Measurements from ENCODE around the gene RAD50. TPM values are rescaled to one million over a fixed set of nuclear protein-coding genes. Genes with fewer than 3 reads are reported as not detected.

Gene RAD50
- polyA plus RNA-seq, 1 experiment: 9.7 TPM

GRCh38 chr5:132655821-132656773 lies 99.3 kb downstream of the RAD50 start:
- ChIA-PET POLR2A (no interaction called here), CTCF (interaction anchor here (1.6 to 2.9 kb wide), 2 partner anchors 8 to 60 kb away, joined by 3 to 7 read pairs; no protein-coding TSS in a partner anchor)
- Histone ChIP-seq H3K36me3 (ENCODE audit: control insufficient read depth, insufficient read depth, low read length) (no peaks in the 10 kb centered on the region), H3K4me3 (ENCODE audit: low read depth, low read length) (peak overlapping the region; percentile 25), H3K27me3 (ENCODE audit: control insufficient read depth, insufficient read depth, low read length) (no peaks in the 10 kb centered on the region)
- no peak for DNase-seq (ENCODE audit: low read depth)
- peak; percentile 19; the same call in 1 of the 2 replicates for TF ChIP-seq CTCF (IDR thresholded peaks at IDR 0.05; ENCODE audit: insufficient read depth, low read depth, low read length)

- no peak overlapping the region; the same call in 1 of the 2 replicates for H3K4me3 ChIP-seq (ENCODE audit: low read depth, low read length)
Observed at GRCh38 chr5:132656774-132657355, 100.1 kb downstream of the RAD50 start.

GRCh38 chr5:132657676-132658380 lies 101.1 kb downstream of the RAD50 start, which contains the start of gene IL13:
IL13 (plus strand) TSS chr5:132658173; CDS start chr5:132658187, 14 bp downstream.
- CTCF ChIA-PET: interaction anchor here (0.6 to 2.9 kb wide), 3 partner anchors 58 to 165 kb away, joined by 3 to 7 read pairs (median 3); no protein-coding TSS in a partner anchor
- TF ChIP-seq CTCF (IDR thresholded peaks at IDR 0.05; ENCODE audit: insufficient read depth, low read depth, low read length): no peak
- POLR2A ChIA-PET: no interaction called here
- Histone ChIP-seq H3K36me3 (ENCODE audit: control insufficient read depth, insufficient read depth, low read length) (no peaks in the 10 kb centered on the region), H3K4me3 (ENCODE audit: low read depth, low read length) (no peak within 1 kb of the TSS), H3K27me3 (ENCODE audit: control insufficient read depth, insufficient read depth, low read length) (no peaks in the 10 kb centered on the region)
- DNase-seq (ENCODE audit: low read depth): no peak

More at GRCh38 chr5:132656774-132657355, 100.1 kb downstream of the RAD50 start:
- no peak for TF ChIP-seq CTCF (IDR thresholded peaks at IDR 0.05; ENCODE audit: insufficient read depth, low read depth, low read length)
- no peak for DNase-seq (ENCODE audit: low read depth)
- no peaks in the 10 kb centered on the region for H3K27me3 ChIP-seq (ENCODE audit: control insufficient read depth, insufficient read depth, low read length)
- no peaks in the 10 kb centered on the region for H3K36me3 ChIP-seq (ENCODE audit: control insufficient read depth, insufficient read depth, low read length)
- POLR2A ChIA-PET: no interaction called here
- CTCF ChIA-PET: interaction anchor here (0.6 to 2.9 kb wide), 3 partner anchors 9 to 164 kb away, joined by 3 to 7 read pairs (median 3); no protein-coding TSS in a partner anchor

- no peak for DNase-seq (ENCODE audit: low read depth)
- no peak for TF ChIP-seq CTCF (IDR thresholded peaks at IDR 0.05; ENCODE audit: insufficient read depth, low read depth, low read length)
- H3K4me3 ChIP-seq (ENCODE audit: low read depth, low read length): no peak overlapping the region
Observed at GRCh38 chr5:132658381-132659302, 101.9 kb downstream of the RAD50 start.

More at GRCh38 chr5:132658381-132659302, 101.9 kb downstream of the RAD50 start:
- ChIA-PET POLR2A (no interaction called here), CTCF (interaction anchor here (1.1 to 2.9 kb wide), 2 partner anchors 57 to 161 kb away, joined by 3 to 7 read pairs; no protein-coding TSS in a partner anchor)
- no peaks in the 10 kb centered on the region for H3K27me3 ChIP-seq (ENCODE audit: control insufficient read depth, insufficient read depth, low read length)
- H3K36me3 ChIP-seq (ENCODE audit: control insufficient read depth, insufficient read depth, low read length): no peaks in the 10 kb centered on the region
